Loucy (cell line): ENCODE results near the gene EPHA2.

Source experiments
- H2AFZ ChIP-seq: fragments of 200-600 bp; sonication (generic); 2 replicates; pipeline ENCODE4 v1.6.0; 2016; ENCODE audit warnings: antibody characterized with exemption, mild to moderate bottlenecking, low read length, moderate library complexity
- H3F3A ChIP-seq: fragments of 200-600 bp; 2 replicates; pipeline ENCODE4 v1.6.0; 2016; ENCODE audit warnings: antibody characterized with exemption, low read depth, mild to moderate bottlenecking
- H3K27me3 ChIP-seq: fragments of 200-600 bp; sonication (generic); 2 replicates; pipeline ENCODE4 v1.6.1; 2014; ENCODE audit warnings: low read length, mild to moderate bottlenecking; ENCODE audit not compliant: insufficient read depth, poor library complexity, severe bottlenecking
- H3K36me3 ChIP-seq: fragments of 200-600 bp; sonication (generic); 2 replicates; pipeline ENCODE4 v1.6.1; 2016; ENCODE audit warnings: low read length; ENCODE audit not compliant: insufficient read depth
- H3K4me1 ChIP-seq: fragments of 200-600 bp; sonication (generic); 2 replicates; pipeline ENCODE4 v1.5.1; 2014; ENCODE audit warnings: low read length, mild to moderate bottlenecking; ENCODE audit not compliant: insufficient read depth, poor library complexity, severe bottlenecking
- H3K4me2 ChIP-seq: fragments of 200-600 bp; sonication (generic); 2 replicates; pipeline ENCODE4 v1.6.0; 2014; ENCODE audit warnings: antibody characterized with exemption, low read length, low read depth, mild to moderate bottlenecking; ENCODE audit not compliant: poor library complexity, severe bottlenecking
- H3K4me3 ChIP-seq: fragments of 200-600 bp; sonication (generic); 2 replicates; pipeline ENCODE4 v1.5.1; 2014; ENCODE audit warnings: low read length, mild to moderate bottlenecking, mixed read lengths; ENCODE audit not compliant: poor library complexity, severe bottlenecking
- H3K79me2 ChIP-seq: fragments of 200-600 bp; sonication (generic); 2 replicates; pipeline ENCODE4 v1.6.1; 2014; ENCODE audit warnings: low read length; ENCODE audit not compliant: insufficient read depth
- H3K9ac ChIP-seq: fragments of 200-600 bp; sonication (generic); 2 replicates; pipeline ENCODE4 v1.6.0; 2014; ENCODE audit warnings: mild to moderate bottlenecking, low read depth, low read length, moderate library complexity; ENCODE audit not compliant: poor library complexity, severe bottlenecking
- H3K9me2 ChIP-seq: fragments of 200-600 bp; sonication (generic); replicated peaks from 2 replicates; pipeline ENCODE4 v1.6.1; 2016; ENCODE audit warnings: low read depth, low read length, mixed read lengths
- H3K9me3 ChIP-seq: fragments of 200-600 bp; sonication (generic); 2 replicates; pipeline ENCODE4 v1.6.1; 2014; ENCODE audit warnings: mild to moderate bottlenecking, antibody characterized with exemption, low read length, low read depth; ENCODE audit not compliant: insufficient read depth
- H4K20me1 ChIP-seq: fragments of 200-600 bp; sonication (generic); 2 replicates; pipeline ENCODE4 v1.6.0; 2014; ENCODE audit warnings: antibody characterized with exemption, low read length, mild to moderate bottlenecking; ENCODE audit not compliant: insufficient read depth, poor library complexity, severe bottlenecking
- EZH2phosphoT487 ChIP-seq: fragments of 200-600 bp; IDR thresholded peaks from 2 replicates; pipeline ENCODE4 v1.6.1; 2018; ENCODE audit warnings: antibody characterized with exemption, mild to moderate bottlenecking, moderate library complexity, borderline replicate concordance
- TF ChIP-seq, protein P1 (sequence below): fragments of 200-600 bp; sonication (generic); conservative IDR thresholded peaks from 2 replicates; pipeline ENCODE4 v1.5.1; 2014; ENCODE audit warnings: mild to moderate bottlenecking, antibody characterized with exemption, low read length

The EPHA2 gene

DNA sequence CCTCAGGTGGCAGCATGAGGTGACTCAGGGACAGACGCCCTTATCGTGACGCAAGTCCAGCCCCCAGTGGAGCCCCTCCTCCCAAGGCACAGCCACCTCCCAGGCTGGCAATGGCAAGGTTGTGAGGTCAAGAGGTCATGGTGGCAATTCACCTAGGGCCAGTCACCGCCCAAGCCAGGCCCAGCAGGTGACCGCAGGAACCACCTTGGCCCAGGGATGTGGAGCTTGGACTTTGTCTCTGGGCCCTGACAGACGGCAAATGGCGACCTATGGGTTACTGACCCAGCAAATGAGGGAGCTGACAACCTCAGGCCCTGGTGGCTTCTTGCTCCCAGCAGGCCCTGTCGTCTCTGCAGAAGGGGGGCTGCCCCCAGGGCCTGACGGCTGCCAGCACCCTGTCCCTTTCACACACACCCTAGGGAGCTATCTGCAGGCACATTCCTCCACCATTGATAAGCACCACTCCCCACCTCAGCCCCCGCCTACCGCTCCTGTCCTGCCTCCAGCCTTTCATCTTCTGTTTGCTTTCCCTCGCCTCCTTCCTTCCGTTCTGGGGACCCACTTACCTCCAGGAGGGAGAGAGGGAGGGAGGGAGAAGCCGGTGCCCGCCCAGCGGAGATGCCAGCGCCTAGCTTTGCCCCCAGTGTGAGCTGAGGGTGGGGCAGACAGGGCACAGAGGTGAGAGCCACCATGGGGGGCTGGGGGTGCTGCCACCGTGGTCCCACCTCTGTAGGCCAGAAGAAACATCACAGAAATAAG is 12.1 kb downstream of the EPHA2 start:
- TF ChIP-seq EZH2phosphoT487 = no peak
- TF ChIP-seq, protein P1, sequence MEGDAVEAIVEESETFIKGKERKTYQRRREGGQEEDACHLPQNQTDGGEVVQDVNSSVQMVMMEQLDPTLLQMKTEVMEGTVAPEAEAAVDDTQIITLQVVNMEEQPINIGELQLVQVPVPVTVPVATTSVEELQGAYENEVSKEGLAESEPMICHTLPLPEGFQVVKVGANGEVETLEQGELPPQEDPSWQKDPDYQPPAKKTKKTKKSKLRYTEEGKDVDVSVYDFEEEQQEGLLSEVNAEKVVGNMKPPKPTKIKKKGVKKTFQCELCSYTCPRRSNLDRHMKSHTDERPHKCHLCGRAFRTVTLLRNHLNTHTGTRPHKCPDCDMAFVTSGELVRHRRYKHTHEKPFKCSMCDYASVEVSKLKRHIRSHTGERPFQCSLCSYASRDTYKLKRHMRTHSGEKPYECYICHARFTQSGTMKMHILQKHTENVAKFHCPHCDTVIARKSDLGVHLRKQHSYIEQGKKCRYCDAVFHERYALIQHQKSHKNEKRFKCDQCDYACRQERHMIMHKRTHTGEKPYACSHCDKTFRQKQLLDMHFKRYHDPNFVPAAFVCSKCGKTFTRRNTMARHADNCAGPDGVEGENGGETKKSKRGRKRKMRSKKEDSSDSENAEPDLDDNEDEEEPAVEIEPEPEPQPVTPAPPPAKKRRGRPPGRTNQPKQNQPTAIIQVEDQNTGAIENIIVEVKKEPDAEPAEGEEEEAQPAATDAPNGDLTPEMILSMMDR = no peak
- Histone ChIP-seq H3K9me2 (no peaks in the 10 kb centered on the region), H3K9ac (peak overlapping the region; percentile 31), H3K36me3 (no peaks in the 10 kb centered on the region), H3K4me3 (peak overlapping the region; percentile 24), H4K20me1 (no peaks in the 10 kb centered on the region), H3K79me2 (no peaks in the 10 kb centered on the region), H3K27me3 (no peaks in the 10 kb centered on the region), H3K9me3 (no peaks in the 10 kb centered on the region), H3F3A (no peaks in the 10 kb centered on the region), H2AFZ (peak overlapping the region; percentile 68; the same call in 1 of the 2 replicates), H3K4me2 (peak overlapping the region; percentile 51), H3K4me1 (peaks cover 6% of the 10 kb centered on the region)

DNA sequence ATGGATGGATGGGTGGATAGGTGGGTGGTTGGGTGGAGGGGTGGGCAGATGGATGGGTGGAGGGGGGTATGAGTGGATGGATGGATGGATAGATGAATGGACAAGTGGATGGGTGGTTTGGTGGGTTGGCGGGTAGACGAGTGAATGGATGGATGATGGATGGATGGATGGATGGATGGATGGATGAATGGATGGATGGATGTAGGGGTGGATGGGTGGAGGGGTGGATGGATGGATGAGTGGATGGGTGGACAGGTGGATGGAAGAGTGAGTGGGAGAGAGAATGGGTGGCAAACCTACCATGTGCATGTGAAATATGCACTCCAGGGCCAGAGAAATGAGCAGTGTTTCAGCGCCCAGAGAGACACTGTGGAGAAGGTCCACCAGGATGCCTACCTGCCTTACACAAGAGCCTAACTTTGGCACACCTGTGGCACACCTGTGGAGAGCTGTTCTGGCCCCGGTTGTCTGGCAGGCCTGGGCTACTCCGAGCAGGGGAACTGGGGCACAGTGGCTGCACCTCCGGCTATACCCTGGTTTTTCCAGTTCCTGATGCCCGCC is 12.8 kb downstream of the EPHA2 start:
- no peaks in the 10 kb centered on the region for H4K20me1 ChIP-seq
- no peaks in the 10 kb centered on the region for H3K9me3 ChIP-seq
- H2AFZ ChIP-seq = no peak overlapping the region
- no peak for TF ChIP-seq EZH2phosphoT487
- TF ChIP-seq, protein P1 = no peak
- no peak overlapping the region for H3K4me2 ChIP-seq
- H3K4me1 ChIP-seq = peaks cover 6% of the 10 kb centered on the region
- no peaks in the 10 kb centered on the region for H3K79me2 ChIP-seq
- H3K36me3 ChIP-seq = no peaks in the 10 kb centered on the region
- no peaks in the 10 kb centered on the region for H3F3A ChIP-seq
- no peak overlapping the region for H3K9ac ChIP-seq
- H3K9me2 ChIP-seq = no peaks in the 10 kb centered on the region
- no peak overlapping the region for H3K4me3 ChIP-seq
- H3K27me3 ChIP-seq = no peaks in the 10 kb centered on the region

- H3K79me2 ChIP-seq = no peaks in the 10 kb centered on the region
- H2AFZ ChIP-seq = no peak overlapping the region
- H3K27me3 ChIP-seq = no peaks in the 10 kb centered on the region
- H3K9ac ChIP-seq = no peak overlapping the region
- H3K4me3 ChIP-seq = no peak overlapping the region
- H3F3A ChIP-seq = no peaks in the 10 kb centered on the region
- no peaks in the 10 kb centered on the region for H3K9me2 ChIP-seq
- TF ChIP-seq, protein P1 = no peak
- no peak for TF ChIP-seq EZH2phosphoT487
- H3K4me1 ChIP-seq = peaks cover 6% of the 10 kb centered on the region
- H4K20me1 ChIP-seq = no peaks in the 10 kb centered on the region
- no peaks in the 10 kb centered on the region for H3K36me3 ChIP-seq
- no peak overlapping the region for H3K4me2 ChIP-seq
- no peaks in the 10 kb centered on the region for H3K9me3 ChIP-seq
These were observed 13.4 kb downstream of the EPHA2 start for GRCh38 chr1:16142383-16142995.
